Smooth muscle cell of the brain vasculature (primary cell): ENCODE measurements around the gene AOAH.
"Not testable (repeated sequence)": the region's sequence is repeated elsewhere in the genome, so short reads cannot be mapped to it uniquely, and the experiment has no call there.

Experiments used
- DNase-seq: peaks from one replicate; pipeline ENCODE4 v3.0.0-alpha.2; 2012; ENCODE audit warnings: low read depth, low spot score

Gene AOAH

DNA sequence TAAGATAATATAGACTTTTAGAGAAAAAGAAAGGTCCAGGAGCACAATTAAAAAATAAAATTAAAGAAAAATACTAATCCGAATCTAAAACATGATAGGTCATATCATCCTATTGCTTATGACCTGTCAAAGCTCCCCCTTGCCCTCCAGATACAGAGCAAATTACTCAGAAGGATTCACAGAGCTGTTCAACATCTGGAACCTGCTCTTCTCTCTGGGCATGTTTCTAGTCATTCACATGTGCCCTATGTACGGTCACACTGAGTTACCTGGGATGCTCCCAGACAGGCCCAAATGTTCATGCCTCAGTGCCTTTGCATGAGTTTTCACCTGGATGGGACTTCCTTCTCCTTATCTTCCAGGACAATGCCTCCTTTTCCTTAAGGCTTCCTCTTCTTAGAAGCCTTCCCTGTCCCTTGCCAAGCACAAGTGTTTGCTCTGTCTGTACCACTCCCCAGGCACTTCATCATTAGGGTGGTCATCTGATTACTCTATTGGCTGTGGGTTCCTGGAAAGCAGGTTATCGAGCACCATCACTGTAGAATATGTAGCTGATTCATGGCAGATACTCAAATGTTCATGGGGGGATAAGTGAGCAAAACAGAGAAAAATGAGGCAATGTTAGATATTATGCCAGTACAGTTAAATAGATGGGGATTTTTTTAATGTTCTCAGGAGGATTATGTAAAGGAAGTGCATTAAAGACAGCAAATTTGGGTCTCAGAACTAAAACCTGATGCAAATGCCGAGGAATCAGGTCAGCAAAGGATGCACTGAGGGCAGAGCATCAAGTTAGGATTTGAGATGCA, 12.0 kb upstream of the AOAH start:
- no peak for DNase-seq

DNA sequence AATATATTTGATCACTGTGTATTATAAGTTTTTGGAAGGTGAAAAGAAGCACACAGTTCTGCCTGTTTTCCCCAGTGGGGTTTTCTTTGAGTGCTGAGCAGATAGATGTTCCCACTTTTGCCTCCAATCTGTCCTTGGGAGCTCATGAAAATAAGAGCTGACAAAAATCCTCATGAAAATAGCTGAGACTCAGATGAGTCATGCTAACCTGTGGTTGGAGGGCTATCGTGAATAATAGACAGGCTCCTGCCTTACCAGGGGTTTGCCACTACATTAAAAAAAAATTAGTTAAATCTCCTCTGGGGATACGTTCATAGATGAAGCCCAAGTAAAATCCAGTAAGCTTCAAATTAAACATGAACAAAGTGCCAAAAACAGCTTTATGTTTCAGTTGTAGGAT, 10.9 kb upstream of the AOAH start:
- DNase-seq: no peak

DNA sequence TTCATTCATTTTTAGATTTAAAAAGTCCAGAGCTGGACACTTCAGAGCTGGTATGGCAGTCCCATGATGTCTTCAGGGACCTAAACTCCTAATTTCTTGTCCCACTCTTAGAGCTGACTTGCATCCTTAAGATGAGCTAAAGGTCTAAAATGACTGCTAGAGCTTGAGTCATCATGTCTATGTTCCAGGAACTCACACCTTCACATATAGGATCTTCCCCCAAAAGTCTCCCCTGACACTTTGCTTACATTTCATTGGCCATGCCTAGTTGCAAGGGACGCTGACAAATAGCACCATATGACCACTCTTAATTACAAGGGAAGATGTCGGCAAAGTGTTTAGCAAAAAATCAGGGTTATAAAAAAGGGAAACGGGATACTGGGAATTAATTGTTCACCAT, 10.4 kb upstream of the AOAH start:
- no peak for DNase-seq

- no peak for DNase-seq
Measured at GRCh38 chr7:36733411-36733810, 9.1 kb upstream of the AOAH start.

GRCh38 chr7:36732806-36733205, 8.5 kb upstream of the AOAH start:
- DNase-seq: no peak

DNA sequence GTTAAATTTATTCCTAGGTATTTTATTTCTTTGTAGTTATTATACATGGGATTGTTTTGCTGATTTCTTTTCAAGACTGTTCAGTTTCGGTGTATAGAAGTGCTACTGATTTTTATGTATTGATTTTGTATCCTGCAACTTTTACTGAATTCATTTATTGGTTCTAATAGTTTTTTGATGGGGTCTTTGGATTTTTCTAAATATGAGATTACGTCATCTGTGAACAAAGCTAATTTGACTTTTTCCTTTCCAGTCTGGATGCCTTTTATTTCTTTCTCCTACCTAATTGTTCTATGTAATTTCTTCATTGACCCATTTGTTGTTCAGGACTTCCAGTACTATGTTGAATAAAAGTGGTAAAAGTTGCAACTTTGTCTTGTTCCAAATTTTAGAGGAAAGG, 5.8 kb upstream of the AOAH start:
- DNase-seq: no peak

- DNase-seq: no peak
Measured at GRCh38 chr7:36728143-36728542, 3.8 kb upstream of the AOAH start.

DNA sequence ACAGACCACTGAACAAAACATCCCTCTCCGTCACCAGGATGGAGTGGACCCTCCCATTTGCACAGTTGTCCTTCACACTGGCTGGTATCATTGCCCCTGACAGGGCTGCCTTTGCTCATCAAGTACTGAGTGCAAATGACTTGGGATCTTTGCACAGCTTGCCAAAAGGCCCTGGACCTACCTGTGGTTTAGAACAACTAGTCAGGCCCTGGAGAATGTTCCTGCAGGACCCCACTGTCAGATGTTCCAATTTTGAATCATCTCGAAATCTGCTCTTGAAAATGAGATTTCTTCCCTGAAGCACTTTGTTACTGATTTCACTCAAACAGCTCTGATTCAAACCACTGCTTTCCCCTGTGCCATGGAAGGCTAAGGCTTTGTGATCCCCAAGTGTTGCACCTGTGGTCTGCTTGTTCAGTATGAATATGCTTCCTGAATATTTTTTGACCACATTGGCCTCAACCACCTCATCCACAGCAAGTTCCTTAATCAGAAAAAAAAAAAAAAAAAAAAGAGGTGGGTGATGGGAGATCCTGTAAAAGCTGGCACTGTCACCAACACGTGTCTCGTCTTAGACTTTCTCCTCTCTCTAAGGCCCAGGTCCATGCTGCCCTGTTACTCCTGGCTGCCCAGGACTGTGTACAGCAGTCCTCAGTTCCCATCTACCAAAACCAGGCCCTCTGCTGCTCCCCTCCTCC, 2.7 kb upstream of the AOAH start:
- no peak for DNase-seq

- no peak for DNase-seq
Measured at GRCh38 chr7:36726311-36726710, 2.0 kb upstream of the AOAH start.

- DNase-seq: no peak
Measured at GRCh38 chr7:36724996-36725395, 702 bp upstream of the AOAH start.

GRCh38 chr7:36723291-36723690, 1.0 kb downstream of the AOAH start:
- no peak for DNase-seq

GRCh38 chr7:36719083-36719632, 5.1 kb downstream of the AOAH start:
- DNase-seq: no peak

GRCh38 chr7:36717586-36717985, 6.7 kb downstream of the AOAH start:
- DNase-seq: no peak

DNA sequence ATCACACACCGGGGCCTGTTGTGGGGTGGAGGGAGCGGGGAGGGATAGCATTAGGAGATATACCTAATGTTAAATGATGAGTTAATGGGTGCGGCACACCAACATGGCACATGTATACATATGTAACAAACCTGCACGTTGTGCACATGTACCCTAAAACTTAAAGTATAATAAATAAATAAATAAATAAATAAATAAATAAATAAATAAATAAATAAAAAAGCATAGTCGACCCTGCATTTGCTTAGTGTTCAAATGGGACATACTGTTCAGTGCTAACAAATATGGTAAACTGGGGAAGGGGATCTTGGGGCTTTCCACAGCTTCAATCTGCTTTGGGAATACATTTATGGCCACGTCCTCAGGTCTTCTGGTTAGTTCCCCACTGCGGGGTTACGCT, 7.5 kb downstream of the AOAH start:
- not testable (repeated sequence) for DNase-seq

DNA sequence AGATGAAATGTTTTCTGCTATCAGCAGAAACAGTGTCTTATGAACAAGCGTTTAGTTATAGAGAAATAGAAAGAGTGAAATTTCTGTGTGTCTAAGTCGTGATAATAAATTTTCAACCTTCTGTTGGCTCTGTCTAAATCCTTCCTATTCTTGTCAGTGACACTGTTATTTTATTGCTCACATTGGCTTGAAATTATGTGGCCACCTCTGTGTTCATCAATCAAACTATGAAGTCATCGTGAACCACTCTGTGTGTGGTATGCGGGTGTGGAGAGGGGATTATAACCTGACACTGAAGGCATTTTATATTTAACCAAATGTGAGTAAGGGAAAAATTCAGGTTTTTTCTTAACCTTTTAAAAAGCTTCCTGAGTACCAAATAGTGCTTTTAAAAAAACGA, 12.3 kb downstream of the AOAH start:
- DNase-seq: no peak

DNA sequence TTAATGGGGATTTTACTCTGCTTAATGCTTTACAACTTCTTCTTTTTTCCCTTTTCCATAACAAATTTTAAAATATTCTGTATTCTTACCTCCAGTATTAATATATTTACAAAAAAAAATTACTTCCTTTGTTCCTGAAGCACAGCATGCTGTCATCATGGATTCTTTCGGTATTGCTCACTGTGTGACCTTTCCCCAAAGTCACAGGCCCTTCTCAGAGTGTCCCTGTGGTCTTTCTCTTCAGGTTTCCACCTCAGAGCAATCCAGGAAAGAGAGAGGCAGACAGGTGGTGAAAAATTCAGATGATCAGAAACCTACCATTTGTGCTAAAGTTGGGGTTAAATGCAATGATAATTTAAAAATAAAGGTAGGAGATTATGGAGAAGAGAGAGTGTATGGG, 13.0 kb downstream of the AOAH start:
- DNase-seq: no peak

DNA sequence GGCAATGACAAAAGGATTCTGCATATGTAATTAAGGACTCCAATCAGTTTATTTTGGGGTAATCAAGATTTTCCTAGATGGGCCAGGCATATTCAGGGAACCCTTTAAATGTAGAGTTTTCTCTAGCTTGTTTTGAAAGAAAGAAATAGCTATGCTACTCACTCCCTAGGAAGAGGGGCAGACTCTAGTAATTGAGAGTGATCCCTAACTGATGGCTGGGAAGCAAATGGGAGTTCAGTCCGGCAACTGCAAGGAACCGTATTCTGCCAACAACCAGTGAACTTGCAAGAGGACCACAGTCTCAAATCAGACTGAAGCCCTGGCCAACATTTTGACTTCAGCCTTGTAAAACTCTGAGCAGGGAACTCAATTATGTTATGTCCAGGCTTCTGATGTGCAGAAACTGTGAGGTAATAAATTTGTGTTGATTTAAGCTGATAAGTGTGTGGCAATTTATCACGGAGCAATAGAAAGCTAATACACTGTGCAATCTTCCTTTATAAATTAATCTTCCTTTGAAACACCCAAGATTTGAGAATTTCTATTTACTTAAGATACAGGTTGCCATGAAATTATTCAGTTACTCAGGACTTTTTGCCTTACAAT, 14.0 kb downstream of the AOAH start:
- DNase-seq: no peak

GRCh38 chr7:36708767-36709166, 15.5 kb downstream of the AOAH start:
- no peak for DNase-seq

DNA sequence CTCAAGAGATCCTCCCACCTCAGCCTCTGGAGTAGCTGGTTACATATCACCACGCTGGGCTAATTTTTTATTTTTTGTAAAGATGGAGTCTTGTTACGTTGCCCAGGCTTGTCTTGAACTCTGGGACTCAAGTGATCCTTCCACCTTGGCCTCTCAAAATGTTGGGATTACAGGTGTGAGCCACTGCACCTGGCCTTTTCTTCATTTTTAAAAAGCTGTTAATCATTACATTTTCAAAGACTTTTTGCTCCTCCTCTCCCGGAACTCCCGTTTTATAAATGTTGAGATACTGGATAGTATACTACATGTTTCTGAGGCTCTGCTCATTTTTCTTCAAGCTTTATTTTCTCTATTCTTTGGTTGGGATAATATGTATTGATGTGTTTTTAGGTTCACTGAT, 16.4 kb downstream of the AOAH start:
- DNase-seq: no peak

GRCh38 chr7:36707465-36707864, 16.8 kb downstream of the AOAH start:
- no peak for DNase-seq

DNA sequence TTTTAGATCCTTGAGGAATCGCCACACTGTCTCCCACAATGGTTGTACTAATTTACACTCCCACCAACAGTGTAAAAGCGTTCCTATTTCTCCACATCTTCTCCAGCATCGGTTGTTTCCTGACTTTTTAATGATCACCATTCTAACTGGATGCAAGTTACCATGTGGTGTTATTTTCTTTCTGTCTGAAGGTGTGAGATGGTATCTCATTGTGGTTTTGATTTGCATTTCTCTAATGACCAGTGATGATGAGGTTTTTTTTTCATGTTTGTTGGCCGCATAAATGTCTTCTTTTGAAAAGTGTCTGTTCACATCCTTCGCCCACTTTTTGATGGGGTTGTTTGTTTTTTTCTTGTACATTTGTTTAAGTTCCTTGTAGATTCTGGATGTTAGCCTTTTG, 20.4 kb downstream of the AOAH start:
- DNase-seq: not testable (repeated sequence)

- DNase-seq: no peak
Measured at GRCh38 chr7:36692456-36692855, 31.8 kb downstream of the AOAH start.

DNA sequence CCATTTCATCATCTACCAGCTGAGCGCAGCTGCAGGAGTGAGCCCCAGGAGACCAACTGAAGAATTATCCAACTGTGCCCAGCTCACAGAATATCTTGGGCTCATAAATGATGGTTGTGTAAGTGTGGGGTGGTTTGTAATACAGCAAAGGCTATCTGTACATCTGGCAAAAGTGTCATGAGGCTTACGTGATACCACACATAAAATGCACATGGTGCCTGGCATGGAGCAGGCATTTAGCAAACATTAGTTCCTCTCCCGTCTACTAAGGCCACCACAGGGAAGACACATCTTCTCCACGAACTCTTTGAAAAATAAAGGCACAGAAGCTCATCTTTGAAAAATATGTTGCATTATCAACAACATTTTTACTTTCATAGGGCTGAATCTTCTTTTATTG, 32.3 kb downstream of the AOAH start:
- no peak for DNase-seq
